Measurements from ENCODE around the gene KCNT2.

- TF ChIP-seq, protein P1, sequence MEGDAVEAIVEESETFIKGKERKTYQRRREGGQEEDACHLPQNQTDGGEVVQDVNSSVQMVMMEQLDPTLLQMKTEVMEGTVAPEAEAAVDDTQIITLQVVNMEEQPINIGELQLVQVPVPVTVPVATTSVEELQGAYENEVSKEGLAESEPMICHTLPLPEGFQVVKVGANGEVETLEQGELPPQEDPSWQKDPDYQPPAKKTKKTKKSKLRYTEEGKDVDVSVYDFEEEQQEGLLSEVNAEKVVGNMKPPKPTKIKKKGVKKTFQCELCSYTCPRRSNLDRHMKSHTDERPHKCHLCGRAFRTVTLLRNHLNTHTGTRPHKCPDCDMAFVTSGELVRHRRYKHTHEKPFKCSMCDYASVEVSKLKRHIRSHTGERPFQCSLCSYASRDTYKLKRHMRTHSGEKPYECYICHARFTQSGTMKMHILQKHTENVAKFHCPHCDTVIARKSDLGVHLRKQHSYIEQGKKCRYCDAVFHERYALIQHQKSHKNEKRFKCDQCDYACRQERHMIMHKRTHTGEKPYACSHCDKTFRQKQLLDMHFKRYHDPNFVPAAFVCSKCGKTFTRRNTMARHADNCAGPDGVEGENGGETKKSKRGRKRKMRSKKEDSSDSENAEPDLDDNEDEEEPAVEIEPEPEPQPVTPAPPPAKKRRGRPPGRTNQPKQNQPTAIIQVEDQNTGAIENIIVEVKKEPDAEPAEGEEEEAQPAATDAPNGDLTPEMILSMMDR (IDR thresholded peaks at IDR 0.05): no peak
- TF ChIP-seq POLR2AphosphoS5 (IDR thresholded peaks at IDR 0.05): no peak
Measured at GRCh38 chr1:196567238-196567637, 41.0 kb downstream of the KCNT2 start.
